Ecto neural progenitor cell (in vitro differentiated cells): ENCODE results near the gene CTIF.

ENCODE experiments used
- DNase-seq: peaks from one replicate; pipeline ENCODE4 v3.0.0-alpha.2; 2018; ENCODE audit warnings: low spot score

Gene CTIF

DNA sequence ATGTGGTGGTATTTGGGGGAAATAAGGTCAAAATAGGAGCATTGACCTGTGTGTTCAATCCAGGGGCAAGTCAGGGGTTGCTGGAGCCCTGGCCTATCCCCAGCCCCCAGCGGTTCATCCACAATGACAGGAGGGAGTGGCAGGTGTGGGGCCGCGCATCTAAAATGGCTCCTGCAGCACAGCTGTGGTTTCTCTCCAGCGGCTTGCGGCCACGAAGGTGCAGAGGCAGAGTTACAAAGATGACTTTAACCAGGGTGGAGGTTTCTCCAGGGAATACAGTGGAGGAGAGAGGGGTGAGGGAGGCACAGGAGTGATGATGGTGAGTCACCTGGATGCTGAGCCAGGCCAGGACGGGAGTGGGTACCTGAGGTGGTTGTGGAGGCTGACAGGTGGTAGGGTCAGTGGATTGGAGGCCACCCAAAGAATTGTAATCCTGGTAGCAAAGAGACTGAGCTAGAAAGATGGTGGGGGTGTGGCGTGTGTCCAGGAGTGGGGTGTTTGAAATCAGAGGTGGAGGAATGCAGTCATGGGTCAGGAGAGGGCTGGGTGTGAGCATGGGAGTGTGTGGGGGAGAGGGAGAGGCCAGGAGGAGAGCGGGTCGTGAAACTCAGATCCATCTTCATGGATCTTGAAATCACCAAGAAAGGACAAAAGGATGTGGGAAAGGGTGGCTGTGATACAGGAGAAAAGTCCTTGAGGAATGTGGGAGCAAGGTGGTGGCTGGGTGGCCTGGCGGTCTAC lies 83.2 kb downstream of the CTIF start:
- DNase-seq = no peak

DNA sequence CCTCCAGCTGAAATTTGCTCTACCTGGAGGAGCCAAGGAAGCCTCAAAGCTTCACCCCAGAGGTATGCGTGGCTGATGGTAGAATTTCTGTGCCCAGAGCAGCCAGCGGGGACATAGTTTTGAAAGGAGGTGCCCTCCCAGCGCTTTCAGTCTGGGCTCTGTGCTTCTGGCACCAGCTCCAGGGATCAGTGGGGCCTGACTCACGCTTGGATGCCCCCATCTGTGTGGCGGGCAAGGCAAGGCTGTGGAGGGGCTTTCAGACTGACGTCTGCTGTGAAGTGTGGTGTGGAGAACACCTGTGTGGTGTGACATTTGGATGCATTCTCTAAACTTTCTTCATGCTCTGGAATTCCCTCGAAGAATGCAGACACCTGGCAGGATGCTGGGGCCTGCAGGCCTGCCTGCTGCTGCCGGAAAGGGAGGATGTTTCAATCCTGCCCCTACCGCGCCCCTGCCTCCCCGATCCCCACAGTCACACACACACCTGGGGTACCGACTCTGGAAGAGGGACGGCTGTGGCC lies 84.1 kb downstream of the CTIF start:
- DNase-seq = no peak

DNA sequence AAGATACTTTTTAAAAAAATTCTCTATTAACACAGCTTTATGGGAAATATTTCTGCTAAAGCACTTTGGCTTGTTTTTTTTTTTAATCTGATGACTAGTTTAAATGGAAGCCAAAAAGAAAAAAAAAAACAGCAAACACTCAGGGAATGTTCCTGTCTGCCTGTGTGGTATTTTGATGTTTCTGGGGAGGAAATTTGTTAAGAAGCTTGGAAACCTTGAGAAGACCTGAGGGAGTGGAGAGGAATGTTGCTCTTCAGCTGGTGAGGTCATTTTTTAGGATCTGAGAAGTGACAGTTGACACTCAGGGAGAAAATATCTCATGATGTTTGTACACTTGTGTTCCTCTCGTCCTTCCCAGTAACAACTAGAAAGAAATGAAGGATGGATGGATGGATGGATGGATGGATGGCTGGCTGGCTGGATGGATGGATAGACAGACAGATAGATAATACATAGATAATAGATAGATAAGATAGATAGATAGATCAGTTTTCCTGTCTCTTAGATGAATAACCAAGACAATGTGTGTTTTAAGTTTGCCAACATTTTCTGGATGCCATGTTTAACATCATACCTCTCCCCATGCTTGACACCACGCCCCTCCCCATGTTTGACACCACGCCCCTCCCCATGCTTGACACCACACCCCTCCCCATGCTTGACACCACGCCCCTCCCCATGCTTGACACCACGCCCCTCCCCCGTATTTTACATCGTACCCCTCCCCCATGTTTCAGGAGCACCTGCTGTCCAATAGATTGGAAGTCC lies 84.8 kb downstream of the CTIF start:
- no peak for DNase-seq

DNA sequence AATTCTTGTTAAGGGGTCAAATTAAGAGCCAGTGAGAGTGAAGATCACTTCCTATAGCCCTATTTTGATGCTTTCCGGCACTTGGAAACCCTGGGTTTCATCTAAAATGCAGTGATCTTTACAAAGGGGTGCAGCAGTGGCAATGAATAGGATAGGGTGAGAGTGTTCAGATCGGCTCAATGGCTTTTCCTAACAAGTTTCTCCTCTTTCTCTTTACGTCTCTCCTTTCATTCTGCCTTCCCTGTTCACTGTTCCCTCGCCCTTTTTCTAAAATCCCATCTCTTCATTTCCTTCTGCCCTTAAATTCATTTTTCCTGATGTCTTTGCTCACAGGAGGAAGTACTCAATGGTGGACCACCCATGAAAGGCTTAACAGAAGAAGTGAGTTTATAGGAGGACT lies 86.0 kb downstream of the CTIF start:
- DNase-seq = no peak

DNA sequence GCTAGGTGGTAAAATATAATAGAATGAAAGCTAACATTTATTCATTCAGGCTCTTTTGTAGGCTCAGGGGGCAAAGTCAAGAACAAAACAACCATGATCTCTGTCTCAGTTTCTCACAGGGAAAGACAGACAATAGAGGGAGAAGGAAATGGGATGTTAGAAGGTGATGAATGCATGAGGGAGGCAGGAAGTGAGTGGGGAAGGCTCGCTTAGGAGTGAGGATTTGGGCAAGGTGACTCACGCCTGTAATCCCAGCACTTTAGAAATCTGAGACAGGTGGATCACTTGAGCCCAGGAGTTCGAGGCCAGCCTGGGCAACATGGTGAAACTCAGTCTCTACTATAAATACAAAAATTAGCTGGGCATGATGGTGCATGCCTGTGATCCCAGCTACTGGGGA lies 88.4 kb downstream of the CTIF start:
- no peak for DNase-seq

DNA sequence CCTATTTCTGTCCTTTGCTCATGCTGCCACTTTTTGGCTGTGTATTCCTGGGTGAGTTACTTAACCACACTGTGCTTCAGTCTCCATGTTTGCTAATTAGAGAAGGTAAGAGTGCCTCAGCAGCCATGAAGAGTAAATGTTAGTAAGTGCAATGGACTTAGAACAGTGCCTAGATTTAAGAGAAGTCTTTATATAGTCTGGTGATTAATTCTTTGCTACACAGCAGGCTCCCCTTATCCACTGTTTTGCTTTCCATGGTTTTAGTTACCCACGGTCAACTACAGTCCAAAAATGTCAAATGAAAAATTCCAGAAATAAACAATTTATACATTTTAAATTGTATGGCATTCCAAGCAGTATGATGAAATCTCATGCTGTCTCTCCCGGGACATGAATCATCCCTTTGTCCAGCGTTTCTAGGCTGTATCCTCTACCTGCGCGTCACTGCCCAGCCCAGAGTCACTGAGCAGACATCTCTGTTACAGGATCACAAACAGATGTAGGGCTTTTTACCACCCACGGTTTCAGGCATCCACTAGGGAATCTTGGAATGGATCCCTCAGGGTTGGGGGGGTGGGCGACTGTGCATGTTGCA lies 91.0 kb downstream of the CTIF start:
- no peak for DNase-seq

DNA sequence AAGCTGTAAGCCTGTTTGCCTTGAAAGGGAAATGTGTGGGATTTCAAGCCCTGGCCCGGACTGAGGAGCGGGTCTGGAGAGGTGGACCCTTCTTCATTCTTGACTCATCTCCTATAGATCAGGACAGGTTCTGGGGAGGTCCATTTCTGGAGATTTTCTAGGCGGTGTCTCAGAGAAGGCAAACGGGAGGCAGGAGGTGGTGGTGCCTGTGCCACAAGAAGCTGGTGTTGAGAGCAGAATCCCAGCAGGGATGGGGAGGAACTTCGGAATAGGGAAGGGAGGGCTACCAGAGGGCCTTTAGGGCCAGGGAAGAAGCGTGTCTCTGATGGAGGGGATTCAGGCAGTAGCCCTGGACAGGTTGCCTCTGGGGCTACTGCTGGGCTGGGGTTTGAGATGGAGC lies 93.0 kb downstream of the CTIF start:
- DNase-seq = no peak

DNA sequence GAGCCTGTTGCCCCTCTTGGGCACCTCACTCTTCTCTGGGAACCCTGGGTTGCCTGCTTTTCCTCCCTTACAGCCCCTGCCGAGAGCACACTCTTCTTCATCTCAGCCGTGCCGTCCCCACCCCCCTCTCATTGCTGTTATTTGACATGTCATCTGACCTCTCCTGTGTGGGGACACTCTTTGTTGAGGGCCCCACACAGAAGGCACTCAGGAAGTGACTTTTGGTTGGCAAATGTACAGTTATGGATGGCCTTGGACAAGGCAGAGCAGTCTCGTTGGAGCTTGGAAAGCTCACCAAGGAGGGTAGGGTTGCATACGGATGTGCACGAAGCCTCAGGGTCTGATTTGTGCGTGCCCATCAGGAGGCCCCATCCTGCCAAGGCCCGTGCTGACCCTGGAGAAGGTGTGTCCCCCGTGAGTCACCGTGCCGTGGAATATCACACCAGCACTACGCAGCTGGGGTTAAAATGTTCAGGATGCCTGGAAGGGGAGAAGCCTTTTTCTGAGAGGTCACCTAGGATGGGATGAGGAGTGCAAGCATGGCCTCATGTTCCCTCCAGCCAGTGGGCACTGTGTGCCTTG lies 93.9 kb downstream of the CTIF start:
- DNase-seq = no peak

DNA sequence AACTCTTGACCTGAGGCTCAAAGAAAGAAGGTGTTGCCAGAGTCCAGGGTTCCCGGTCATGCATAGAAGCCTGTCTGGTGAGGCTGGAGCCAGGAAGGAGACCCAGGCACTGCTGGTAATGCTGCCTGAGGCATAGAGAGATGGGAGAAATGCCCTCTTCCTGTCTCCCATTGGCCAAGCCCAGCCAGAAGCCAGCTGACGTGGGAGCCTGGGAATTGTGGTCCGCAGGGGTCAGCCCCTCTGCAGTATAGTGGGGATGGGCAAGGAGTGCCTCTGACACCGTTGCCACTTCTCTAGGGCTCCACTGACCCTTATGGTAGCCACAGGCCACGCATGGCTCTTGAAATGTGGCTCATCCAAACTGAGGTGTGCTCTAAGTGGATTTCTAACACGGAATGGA lies 95.7 kb downstream of the CTIF start:
- DNase-seq = no peak

DNA sequence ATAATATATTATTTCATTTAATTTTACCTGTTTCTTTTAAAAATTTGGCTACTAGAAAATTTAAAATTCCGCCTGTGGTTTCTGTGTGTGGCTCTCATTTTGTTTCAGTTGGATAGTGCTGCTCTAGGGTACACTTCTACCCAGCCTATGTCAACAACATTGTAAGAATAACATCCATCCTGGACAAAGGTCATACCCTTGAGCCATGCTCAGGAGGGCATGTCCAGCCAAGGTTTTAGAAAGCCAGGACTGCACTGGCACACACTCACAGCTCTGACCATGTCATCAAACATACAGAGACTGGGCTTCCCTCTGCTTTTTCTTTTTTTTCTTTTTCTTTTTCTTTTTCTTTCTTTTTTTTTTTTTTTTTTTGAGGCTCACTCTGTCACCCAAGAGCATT lies 96.1 kb downstream of the CTIF start:
- DNase-seq = no peak

DNA sequence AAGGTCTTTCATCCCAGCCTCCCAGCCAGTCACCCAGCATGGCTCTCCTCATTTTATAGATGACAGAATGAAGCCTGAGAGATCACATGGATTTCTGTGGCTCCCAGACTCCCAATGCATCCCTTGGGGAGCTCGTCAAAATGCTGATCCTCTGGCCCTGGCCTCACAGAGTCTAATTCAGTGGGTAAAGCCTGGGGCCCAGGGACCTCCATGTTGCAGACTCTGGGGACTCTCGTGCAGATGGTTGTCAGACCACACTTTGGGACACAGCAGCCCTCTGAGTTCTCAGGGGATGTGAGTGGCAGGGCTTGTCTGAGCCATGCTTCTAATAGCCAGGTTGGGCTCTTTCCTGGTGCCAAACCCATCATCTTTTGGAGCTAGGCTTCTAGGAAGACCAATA lies 97.0 kb downstream of the CTIF start:
- DNase-seq = no peak

DNA sequence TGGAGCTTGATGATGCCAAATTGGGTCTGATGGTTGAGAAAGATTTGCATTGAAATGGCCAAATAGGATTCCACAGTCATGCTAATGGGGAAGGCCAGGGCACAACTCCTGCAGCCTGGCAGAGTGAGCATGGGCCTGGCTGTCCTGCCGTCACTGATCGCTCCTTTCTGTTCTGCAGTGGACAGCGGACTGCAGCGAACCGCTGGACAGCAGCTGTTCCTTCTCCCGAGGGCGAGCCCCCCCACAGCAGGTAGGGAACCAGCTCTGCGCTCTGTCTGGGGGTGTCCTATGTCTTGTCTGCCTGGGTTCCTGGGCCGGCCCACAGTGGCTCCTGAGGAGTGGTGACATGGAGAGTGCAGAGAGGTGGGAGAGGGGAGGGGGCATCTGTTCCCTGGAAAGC lies 97.6 kb downstream of the CTIF start:
- DNase-seq = no peak

DNA sequence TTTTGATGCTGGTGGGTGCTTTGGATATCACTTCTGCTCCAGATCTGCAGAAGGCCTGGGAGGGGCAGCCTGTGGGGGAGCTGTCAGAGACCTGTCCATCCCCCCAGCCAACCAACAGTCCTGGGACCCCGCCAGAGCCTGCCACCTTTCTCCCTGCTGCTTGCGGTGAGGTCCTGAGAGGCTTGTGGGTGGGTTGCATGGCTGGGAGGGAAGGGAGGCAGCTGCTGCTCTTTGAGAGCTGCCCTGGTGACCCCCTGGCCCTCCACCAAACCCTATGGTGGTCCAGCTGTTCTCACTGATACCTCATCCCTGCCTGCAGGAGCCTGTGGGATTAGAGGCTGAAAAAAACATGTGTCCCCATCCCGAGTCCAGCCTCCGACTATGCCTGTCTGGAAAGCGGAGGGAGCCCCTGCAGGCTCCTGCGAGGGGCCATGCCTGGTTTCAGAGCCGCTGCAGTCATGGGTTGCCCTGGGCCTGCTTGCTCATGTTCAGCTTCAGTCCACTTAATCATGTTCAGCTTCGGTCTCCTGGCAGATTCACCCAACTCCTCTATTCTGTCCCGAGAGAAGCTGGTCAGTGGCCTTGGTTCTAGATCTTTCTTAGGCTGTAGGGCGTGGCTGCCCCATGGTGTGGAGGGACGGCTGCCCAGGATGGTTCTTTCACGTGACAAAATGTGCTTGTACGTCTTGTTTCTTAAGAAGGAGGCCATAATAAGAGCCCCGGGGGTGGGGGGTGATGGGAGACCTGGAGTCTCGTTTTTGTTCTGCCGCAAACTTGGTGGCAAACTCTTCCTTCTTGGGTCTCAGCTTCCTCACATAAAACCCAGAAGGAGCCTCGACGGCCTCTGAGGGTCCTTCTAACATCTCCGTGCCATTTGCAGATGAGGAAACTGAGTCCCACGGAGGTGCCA lies 98.5 kb downstream of the CTIF start:
- no peak for DNase-seq

DNA sequence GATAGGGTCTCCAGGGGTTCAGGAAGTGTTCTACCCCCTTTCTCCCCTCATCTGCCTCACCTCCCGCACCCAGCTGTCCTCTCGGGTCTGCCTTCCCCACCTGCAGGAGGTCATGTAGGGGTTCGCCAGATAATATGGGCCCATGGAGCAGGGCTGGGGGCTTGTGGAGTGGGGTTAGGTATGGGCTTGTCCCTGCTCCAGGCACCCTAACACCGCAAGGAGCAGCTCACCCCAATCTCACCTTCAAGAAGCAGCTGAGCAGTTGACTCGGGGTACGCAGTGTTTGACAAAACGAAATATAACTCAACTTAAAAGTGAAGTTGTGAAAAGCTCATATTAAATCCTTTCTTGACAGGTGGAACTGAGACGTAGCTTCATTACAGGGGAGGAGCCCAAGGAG lies 99.6 kb downstream of the CTIF start:
- DNase-seq = no peak

DNA sequence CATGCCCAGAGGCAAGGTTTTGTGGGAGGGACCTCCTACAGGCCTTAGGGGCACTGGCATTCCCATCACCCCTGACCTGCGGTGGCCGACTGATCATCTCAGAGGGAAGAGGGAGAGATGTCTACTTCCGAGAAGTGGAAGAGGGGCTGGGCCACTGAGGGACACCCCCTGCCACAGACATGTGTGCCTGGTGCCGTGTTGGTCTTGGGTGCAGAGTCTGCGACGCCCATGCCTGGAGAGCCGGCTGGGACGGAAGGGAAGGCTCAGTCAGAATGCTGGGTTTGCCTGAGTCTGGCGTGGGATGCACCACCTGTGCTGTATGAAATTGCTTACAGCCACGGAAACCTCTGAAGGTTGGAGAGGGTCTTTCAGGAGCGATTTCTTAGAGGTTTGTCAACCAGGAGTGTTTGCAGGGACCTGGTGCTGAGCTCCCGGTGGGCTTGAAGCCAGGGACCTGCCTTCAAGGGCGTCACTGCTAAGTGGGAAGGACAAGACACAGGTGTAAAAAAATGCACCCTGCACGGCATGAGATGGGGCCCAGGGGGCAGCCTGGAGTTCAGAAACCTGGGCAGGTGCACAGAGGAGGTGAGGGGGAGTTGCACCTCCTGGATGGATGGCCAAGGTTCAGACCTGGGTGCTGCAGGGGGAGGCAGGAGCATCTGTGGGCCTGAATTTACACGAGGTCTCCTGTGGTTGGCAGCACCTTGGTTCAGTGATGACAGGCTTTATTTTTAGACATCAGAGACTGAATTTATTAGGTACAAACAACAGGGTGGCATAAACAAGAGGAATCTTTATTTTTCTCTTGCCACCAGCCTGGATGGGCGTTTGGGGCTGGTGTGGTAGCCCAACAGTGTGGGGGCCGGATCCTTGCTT lies 100.3 kb downstream of the CTIF start:
- no peak for DNase-seq

DNA sequence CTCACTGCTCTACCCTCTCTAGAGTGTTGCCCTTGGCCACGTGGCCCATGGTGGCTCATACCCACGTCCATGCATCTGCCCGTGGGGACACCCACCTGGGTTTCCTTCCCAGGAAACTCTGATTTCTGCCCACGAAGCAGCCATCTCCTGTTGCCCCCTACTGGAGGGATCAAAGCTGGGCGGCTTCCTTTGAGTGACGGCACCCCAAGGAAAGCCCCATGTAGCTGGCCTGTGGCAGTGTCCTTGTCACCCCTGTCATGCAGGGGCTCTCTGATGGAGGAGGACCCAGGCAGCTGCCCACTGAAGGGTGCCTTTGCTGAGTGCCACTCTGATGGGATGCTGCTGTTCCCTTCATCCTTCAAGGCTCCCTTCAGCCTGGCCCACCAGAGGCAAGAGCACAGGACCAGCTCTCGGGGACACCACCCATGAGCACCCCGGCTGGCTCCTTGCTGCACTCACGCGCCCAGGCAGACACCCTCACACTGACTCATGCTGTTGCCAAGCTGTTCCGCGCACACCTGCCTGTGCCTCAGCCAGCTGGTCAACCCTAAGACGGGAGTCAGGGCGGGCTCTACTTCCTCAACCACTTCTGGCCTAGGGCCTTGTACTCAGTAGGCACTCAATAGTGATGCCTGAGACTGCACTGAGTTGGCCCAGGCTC lies 101.1 kb downstream of the CTIF start:
- no peak for DNase-seq

DNA sequence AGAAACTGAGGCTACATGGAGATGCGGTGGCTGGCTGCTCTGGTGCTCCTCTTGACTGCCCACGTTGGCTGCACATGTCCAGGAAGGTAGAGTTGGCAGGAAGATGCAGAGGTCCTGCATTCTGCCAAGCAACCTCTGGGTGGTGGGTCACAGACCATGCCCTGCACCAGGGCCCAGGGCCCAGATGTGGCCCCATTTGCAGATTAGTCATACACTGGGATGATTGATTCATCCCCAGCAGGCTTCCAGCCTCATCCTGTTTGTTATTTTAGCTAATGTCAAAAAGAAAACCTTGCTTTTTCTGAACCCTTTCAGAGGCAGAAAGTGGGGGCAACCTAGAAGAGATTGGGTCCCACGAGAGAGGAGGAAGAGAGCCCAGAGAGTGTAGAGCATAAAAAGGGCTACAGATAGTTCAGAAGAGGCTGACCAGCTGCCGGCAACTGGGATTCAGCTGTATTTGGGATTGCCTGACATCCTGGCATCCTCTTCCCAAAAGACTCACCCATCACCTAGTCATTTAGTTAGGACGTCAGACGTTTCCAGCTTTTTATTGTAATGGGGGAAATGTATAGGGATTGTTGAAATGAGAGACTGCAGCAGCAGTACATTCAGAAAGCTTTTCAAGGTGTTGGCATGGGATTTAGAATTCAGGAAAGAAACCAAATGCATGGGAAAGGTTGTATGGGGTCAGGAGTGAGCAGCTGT lies 101.9 kb downstream of the CTIF start:
- DNase-seq = no peak

DNA sequence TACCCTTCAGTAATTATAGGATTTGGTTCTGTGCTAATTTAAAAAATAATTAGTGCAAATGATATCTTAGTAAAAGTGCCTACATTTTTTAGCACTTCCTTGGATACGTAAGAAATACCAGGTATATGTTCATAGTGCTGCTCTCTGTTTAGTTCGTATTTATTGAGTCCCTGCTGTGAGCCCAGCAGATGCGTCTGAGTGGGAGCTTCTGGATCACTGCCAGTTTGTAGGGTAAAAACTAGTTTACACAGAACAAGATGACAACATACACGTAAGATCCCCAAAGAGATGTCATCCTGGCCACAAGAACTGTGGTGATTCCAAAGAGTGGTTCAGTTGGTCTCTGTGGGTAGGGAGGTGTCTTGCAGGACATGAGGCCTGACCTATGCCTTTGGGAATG lies 103.2 kb downstream of the CTIF start:
- no peak for DNase-seq

DNA sequence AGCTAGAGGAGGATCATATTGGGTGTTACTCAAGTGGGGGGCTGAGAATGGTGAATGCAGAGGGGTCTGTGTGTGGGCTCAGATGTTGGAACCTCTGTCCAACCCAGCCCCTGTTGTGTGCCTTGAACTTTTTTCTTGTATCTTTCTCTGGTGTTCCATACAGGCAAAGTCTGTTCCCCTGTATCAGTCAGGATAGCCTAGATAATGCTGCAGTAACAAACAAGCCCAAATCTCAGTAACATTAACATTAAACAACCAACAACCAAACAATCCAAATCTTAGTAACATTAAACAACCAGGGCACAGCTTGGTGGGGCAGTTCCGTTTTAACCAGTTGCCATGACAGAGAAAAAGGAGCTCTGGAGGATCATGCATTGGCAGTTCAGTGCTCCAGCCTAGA lies 103.7 kb downstream of the CTIF start:
- DNase-seq = no peak

DNA sequence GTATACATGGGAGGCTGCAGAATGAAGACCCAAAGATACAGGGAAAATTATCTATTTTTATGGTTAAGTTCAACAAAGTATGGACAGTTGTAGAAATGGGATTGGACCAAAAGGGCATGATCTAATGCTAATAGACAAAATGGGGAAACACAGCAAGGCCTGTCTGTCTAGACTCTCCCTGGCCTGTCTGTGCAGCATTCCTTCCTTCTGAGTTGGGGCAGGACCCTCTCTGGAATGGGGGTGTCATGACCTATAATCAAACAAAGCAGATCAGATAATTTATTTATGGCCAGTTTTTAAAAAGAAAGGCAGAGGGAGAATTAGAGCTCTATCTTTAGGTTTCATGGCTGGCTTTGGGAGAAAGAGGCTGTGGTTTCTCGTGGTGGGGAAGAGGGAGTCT lies 104.4 kb downstream of the CTIF start:
- no peak for DNase-seq
